GM18907 (cell line): Measurements from ENCODE around the gene NELL1.
"Not testable (repeated sequence)": the region's sequence is repeated elsewhere in the genome, so short reads cannot be mapped to it uniquely, and the experiment has no call there.

Source experiments
- ATAC-seq: cut with Tn5 transposase; IDR thresholded peaks from one replicate; pipeline ENCODE4 v1.9.1; 2021; ENCODE audit warnings: mild to moderate bottlenecking, moderate library complexity; ENCODE audit not compliant: unreplicated experiment

NELL1 gene

DNA sequence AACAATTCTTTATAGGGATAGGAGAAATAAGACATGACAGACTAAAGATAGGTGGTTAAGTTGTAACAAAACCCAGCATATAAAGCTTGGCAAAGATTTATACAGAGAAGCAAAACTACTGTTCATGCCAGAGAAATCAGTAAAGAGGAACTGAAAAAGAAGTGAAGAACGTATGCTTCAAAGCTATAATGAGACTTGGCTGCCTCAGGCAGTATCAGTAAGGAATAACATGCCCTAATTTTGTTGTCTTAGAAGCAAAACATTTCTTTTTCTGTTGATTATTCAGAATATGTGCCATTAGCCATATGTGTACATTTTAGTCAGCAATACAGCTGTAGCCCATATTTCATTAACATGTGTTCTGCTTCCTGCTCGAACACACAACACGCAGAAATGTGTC is 403.2 kb downstream of the NELL1 start:
- no peak for ATAC-seq

DNA sequence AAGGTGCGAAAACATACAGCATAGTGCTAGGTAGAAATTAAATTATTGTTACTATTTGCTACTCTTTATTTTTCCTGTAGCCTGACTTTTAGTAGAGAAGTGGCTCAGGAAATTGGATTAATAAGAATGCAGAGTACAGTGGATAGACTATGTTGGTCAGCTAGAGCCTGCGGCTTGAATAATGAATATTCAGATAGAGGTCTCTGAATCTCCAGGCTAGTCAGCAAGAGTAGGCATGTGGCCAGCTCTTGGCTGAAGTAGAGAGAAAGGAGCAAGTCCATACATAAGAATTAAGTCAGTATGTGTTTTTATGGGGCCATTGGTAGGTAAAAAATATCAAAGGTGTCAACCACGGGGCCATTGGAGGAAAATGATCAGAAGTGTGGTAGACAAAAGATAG is 413.5 kb downstream of the NELL1 start:
- ATAC-seq = no peak

- no peak for ATAC-seq
Measured at GRCh38 chr11:21088930-21089329, 419.5 kb downstream of the NELL1 start.

DNA sequence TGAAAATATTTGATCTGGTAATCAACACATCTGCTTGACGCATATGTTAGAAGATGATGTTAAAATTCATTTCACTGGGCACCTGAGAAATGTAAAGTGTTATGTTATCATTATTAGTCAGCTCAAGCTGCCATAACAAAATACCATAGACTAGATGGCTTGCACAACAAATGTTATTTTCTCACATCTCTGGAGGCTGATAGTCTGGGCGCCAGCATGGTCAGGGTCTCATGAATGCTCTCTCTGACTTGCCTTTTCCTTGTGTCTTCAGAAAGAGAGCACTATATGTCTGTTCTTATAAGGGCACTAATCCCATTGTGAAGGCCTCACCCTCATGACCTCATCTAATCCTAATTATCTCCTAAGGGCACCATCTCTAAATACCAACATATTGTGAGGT is 435.3 kb downstream of the NELL1 start:
- ATAC-seq = no peak

DNA sequence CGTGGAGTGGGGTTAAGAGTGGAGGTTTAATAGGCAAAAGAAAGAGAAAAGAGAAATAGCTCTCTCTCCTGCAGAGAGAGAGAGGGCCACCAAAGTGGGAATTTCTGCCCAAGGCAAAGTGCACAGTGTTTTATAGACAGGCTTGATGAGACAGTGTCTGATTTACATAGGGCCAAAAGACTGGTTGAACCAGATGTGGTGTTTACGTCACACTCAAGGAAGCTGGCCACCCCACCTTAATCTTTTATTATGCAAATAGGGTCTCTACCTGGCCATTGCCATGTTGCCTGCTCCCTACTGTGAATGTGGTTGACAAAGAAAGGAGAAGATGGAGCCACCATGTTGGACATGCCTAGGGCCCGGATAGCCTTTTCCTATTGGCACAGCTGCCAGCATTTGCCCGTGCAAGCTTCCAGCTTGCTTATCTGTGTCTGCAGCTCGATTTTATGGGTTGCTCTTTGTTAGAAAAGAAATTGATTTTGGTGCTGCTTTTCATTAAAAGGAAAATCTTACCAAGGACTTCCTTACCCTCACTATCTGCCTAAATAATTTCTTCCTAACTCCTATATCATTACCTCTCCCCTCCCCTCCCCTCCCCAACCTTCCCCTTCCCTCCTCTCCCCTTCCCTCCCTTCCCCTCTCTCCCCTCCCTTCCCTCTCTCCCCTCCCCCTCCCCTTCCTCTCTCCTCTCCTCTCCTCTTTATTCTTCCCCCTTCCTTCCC is 436.0 kb downstream of the NELL1 start:
- no peak for ATAC-seq

DNA sequence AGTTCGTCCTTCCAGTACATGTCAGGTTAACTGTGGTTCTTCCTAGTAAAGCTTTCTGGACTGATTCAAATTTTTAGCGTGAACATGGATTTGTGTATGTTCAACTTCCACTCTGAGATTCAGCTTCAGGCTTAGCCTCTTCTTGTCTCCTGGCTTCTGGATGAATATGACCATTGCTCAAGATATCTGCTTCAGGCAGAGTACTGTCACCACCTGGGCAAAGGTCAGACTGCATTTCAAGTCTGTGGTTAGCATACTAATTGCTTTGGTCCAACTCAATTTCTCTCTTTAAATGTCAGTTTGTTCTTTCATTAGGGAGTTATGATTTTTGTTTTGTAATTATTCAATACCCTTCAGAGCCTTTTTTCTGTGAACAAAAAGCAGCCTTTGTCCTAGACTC is 440.0 kb downstream of the NELL1 start:
- no peak for ATAC-seq

- no peak for ATAC-seq
Measured at GRCh38 chr11:21110415-21110814, 441.0 kb downstream of the NELL1 start.

DNA sequence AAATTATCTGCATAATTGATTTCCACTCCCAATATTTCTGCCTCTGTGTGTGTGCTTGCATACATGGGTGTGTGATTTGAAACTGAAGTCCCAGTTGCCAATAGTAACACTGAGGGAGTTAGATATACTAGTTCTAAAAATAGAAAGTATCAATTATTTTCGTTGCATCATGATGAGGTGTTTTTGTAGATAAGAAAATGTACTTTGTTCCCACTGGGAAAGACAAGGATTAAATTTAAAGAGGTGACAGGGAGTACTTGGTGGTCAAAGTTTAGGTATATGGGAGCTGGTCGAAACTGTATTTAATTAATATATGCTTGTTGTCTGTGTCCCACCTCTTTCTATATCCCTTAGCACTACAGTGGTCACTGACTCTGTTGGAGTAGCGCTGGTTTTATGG is 444.5 kb downstream of the NELL1 start:
- no peak for ATAC-seq

DNA sequence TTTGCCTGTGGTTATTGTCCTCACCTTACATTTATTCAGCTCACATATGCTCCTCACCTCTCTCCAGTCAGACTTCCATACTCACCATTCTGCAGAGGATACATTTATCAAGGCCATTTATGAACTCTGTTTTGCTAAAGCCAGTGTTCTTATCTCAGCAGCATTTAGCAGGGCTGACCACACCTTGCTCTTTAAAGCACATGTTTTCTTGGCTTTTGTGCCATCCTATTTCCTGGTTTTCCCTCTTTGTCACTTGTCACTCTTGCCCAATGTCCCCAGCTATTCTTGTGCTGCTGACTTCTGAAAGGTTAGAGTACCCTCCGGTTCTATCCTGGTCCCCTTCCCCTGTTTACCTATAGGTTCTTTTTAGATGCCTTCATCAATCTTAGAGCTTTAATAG is 446.6 kb downstream of the NELL1 start:
- no peak for ATAC-seq

- no peak for ATAC-seq
Measured at GRCh38 chr11:21119411-21119810, 450.0 kb downstream of the NELL1 start.

DNA sequence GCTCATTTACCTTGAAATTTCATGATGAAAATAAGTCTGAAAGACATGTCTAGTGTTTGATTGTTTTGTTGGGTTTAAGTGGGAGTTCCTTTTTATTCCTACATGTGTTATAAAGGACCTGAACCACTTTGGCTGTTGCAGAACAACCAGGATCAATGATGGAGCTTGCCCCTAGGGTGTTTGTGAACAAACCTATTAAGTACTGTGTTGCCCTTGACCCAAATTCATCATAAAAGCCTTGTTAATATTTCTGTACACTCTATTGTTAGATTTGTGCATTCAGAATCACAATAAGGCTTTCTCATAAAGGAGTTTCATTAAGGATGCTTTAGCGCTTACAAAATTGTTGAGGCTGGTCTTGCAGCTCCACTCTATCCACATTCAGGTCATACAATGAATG is 452.6 kb downstream of the NELL1 start:
- no peak for ATAC-seq

DNA sequence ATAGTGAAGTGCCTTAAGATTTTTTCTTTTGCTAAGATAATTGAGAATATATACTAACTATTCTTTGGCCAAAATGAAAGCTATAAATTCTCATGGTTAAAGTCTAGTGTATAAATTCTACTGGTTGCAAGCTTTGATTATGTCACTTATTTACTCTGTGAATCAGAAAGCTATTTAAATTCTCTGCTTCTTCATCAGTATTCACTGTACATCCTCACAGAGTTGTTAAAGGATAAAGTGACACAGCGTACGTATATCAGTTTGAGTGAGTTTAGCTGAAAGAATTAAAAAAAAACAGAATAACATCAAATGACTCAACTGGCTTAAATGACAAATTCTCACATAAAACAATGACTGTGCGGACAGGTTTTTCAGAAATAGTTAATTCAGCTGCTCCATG is 453.1 kb downstream of the NELL1 start:
- ATAC-seq = no peak

DNA sequence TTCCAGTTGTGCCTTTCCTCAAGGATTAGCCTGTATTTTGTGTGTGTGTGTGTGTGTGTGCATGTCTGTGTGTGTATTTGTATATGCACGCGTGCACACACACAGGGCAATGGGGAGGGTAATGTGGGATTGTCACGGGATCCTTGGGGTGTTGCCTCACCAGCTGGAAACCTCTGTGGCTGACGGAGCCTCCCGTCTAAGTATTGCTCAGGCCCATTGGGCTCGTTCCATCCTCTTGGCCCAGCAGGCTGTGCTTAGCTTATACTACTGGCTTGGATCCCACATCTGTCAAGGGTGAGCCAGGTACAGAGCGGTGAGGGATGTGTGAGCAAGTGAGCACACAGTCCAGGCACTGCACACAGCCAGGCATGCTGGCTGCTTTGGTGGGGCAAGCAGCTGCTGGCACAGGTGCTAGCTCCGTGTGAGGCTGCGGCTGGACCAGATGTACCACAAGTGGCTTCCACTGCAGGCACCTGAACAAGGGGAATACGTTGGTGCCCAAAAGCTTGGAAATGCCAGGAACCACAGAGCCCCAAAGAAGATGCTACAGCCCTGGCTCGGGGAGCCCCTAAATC is 462.8 kb downstream of the NELL1 start:
- ATAC-seq = no peak

DNA sequence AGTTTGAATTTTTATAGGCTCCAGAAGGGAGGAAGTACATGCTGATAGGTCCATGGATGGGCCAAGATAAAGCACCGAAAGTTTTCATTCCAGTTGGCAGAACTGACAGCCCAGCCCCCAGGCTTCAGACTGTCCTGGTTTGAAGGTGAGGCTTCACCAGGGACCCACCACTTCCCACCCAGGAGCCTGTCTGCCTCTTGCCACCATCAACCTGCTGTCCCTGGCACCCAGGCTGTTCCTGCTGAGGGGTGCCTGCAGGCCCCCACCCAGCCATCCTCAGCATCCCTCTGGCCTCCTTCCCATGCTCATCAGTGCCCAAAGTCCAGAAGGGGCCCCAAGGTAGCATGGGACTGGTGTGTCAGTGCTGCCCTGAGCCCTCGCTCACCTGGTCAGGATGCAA is 463.9 kb downstream of the NELL1 start:
- ATAC-seq = no peak

- no peak for ATAC-seq
Measured at GRCh38 chr11:21133722-21134121, 464.3 kb downstream of the NELL1 start.

GRCh38 chr11:21137803-21138202 is 468.4 kb downstream of the NELL1 start:
- ATAC-seq = no peak

DNA sequence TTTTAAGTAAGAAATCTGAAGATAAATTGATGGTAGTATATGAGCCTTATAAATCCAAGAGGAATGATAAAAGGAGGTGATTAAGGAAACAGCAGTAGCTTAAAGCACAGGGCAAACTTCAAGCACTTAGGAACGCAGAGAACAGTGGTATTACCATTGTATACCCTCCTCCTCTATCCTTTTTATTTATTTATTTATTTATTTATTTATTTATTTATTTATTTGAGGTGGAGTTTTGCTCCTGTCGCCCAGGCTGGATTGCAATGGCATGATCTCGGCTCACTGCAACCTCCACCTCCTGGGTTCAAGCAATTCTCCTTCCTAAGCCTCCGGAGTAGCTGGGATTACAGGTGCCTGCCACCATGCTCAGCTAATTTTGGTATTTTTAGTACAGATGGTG is 472.2 kb downstream of the NELL1 start:
- ATAC-seq = not testable (repeated sequence)

- no peak for ATAC-seq
Measured at GRCh38 chr11:21142007-21142406, 472.6 kb downstream of the NELL1 start.

GRCh38 chr11:21144531-21144930 is 475.1 kb downstream of the NELL1 start:
- ATAC-seq = no peak

- ATAC-seq = no peak
Measured at GRCh38 chr11:21148376-21148775, 479.0 kb downstream of the NELL1 start.

DNA sequence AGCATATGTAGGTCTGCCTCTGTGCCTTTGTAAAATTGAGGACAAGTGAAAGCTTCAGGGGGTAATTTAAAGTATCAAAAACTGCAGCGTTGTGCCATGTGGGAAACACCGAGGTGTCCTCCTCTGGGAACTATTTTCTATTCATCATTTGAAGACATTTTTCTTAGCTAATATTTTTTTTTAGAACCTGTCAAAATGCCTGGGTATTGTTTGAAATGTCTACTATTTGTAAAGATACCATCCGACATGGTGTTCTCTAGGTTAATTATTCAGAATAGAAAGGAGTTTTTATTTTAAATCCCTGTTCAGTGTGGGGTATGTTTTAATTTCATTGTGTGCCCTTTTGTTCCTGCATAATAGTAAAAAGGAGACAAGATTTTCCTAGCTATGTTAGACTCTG is 490.8 kb downstream of the NELL1 start:
- ATAC-seq = no peak

GRCh38 chr11:21169639-21170038 is 500.3 kb downstream of the NELL1 start:
- no peak for ATAC-seq

DNA sequence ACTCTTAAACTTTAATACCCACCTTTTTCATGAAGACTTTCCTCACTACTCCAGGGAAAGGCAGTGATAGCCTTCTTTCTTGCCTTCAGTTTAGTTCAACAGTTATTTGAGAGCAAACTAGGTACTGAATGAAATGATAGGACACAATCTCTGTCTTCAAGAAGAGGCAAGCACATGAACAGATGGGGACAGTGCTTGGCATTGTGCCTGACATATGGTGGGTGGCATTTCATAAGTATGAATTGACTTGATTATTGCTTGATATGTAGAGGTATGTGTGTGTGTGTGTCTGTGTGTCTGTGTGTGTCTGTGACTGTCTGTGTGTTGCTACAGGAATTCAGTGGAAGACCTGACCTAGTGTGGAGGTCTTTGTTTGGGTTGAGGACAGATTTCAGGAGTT is 504.1 kb downstream of the NELL1 start:
- ATAC-seq = no peak
